ENCODE data around the gene NPEPL1.
"Not testable (repeated sequence)": the region's sequence is repeated elsewhere in the genome, so short reads cannot be mapped to it uniquely, and the experiment has no call there.

NPEPL1 gene

DNA sequence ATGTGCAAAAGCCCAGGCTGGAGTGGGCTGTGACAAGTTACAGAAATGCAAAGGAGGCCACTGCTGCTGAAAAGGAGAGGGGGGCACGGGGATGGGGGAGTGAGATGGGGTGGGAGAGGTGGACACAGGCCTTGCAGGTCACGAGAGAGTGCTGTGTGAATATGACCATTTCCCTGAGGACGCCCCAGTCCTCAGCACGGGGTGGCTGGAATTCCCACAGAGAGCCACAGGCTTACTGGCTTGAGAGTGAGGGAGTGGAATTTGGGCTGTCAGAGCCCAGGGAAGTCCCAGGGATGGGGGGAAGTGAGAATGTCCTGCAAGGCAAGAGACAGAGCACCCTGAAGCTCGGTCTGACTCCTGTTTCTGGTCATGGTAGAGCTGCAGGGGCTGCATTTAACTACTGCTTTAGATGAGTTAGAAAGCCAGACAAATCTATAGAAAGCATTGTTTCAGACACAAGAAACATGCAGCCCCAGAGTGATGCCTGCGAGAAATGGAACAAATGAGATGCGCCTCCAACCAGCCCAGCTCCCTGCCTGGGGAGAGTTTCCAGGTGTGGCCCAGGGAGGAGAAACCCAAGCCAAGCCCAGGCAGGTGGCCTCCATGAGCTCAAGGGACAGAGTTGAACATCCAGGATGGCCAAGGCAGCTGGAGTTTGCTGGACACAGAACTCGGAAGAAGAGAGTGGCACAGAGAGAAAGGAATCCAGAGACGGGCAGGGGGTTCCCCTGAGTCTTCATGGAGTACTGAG is 30.5 kb downstream of the NPEPL1 start:
- H3K4me3 ChIP-seq (ENCODE audit: low read depth, low read length): no peak overlapping the region
- TF ChIP-seq, protein P1, sequence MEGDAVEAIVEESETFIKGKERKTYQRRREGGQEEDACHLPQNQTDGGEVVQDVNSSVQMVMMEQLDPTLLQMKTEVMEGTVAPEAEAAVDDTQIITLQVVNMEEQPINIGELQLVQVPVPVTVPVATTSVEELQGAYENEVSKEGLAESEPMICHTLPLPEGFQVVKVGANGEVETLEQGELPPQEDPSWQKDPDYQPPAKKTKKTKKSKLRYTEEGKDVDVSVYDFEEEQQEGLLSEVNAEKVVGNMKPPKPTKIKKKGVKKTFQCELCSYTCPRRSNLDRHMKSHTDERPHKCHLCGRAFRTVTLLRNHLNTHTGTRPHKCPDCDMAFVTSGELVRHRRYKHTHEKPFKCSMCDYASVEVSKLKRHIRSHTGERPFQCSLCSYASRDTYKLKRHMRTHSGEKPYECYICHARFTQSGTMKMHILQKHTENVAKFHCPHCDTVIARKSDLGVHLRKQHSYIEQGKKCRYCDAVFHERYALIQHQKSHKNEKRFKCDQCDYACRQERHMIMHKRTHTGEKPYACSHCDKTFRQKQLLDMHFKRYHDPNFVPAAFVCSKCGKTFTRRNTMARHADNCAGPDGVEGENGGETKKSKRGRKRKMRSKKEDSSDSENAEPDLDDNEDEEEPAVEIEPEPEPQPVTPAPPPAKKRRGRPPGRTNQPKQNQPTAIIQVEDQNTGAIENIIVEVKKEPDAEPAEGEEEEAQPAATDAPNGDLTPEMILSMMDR (IDR thresholded peaks at IDR 0.05; ENCODE audit: low read depth, low read length): no peak

DNA sequence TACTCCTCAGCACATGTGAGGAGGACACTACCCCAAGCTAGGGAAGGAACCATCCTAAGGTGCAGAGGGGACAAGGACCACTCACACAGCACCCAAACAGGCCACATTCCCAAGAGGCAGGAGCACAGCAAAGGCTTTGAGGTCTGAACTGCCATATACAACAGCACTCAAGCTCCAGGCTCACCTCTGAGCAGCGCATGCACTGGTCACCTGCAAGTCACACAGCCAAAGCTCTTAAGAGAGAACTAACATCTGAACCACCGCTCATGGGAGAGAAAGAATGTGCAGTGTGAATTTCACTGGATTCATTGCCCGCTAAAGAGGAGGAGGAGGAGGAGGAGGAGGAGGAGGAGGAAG is 31.0 kb downstream of the NPEPL1 start:
- H3K4me3 ChIP-seq (ENCODE audit: low read depth, low read length): no peak overlapping the region
- TF ChIP-seq, protein P1 (IDR thresholded peaks at IDR 0.05; ENCODE audit: low read depth, low read length): no peak

DNA sequence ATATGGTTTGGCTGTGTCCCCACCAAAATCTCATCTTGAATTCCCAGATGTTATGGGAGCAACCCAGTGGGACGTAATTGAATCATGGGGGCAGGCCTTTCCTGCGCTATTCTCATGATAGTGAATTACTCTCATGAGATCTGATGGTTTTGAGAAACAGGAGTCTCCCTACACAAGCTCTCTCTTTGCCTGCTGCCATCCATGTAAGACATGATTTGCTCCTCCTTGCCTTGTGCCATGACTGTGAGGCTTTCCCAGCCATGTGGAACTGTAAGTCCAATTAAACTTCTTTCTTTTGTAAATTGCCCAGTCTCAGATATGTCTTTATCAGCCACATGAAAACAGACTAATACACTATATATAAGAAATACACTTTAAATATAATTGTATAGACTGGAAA is 33.6 kb downstream of the NPEPL1 start:
- not testable (repeated sequence) for H3K4me3 ChIP-seq (ENCODE audit: low read depth, low read length)

GRCh38 chr20:58731192-58731591 is 38.6 kb downstream of the NPEPL1 start:
- TF ChIP-seq, protein P1 (IDR thresholded peaks at IDR 0.05; ENCODE audit: low read depth, low read length): no peak

GRCh38 chr20:58737198-58737597 is 44.6 kb downstream of the NPEPL1 start:
- H3K4me3 ChIP-seq (ENCODE audit: low read depth, low read length): no peak overlapping the region
- TF ChIP-seq, protein P1 (IDR thresholded peaks at IDR 0.05; ENCODE audit: low read depth, low read length): no peak

More at GRCh38 chr20:58731192-58731591, 38.6 kb downstream of the NPEPL1 start:
- no peak overlapping the region for H3K4me3 ChIP-seq (ENCODE audit: low read depth, low read length)

GRCh38 chr20:58740356-58741308 is 48.0 kb downstream of the NPEPL1 start:
- H3K4me3 ChIP-seq (ENCODE audit: low read depth, low read length): no peak overlapping the region
- TF ChIP-seq, protein P1 (IDR thresholded peaks at IDR 0.05; ENCODE audit: low read depth, low read length): no peak

DNA sequence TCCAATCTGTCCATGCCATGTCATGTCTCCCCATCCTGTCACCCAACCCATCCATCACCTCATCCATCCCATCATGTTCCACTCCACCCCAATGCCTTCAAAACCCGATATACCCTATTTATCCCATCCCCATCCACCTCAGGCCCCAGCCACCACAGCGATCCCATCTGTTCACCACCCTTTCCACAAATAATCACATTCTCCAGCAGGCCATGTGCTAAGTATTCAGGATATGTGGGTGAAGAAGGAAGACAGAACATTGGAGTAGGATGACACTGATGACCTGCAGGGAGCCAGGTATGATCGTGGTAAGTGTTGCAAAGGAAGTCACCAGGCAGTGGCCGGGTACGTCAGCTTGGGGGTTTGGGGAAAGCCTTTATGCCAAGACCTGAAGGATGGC is 48.8 kb downstream of the NPEPL1 start:
- TF ChIP-seq, protein P1 (IDR thresholded peaks at IDR 0.05; ENCODE audit: low read depth, low read length): no peak

More for the DNA sequence above, 48.8 kb downstream of the NPEPL1 start:
- no peak overlapping the region for H3K4me3 ChIP-seq (ENCODE audit: low read depth, low read length)

Data from WI38 (cell line).